Stimulated activated memory B cell treated with anti-CD40 and anti-IgM and Interleukin-4, amounts not matched to agents 10 μg/mL and 1 μg/mL and 100 μg/mL, for 72 hours (primary cell): ENCODE measurements around the gene ROMO1.
"Not testable (repeated sequence)": the region's sequence is repeated elsewhere in the genome, so short reads cannot be mapped to it uniquely, and the experiment has no call there.

Source experiments
- ATAC-seq: fragments of 150-1000 bp; cut with Tn5 transposase; 2 replicates; pipeline ENCODE4 v1.10.0; 2021
- H3K27ac Mint-ChIP-seq: one replicate; pipeline ENCODE4 v1.8.0; 2022; ENCODE audit warnings: mild to moderate bottlenecking, mixed read lengths
- H3K27me3 Mint-ChIP-seq: one replicate; pipeline ENCODE4 v1.8.0; 2022; ENCODE audit warnings: mixed read lengths
- H3K36me3 Mint-ChIP-seq: one replicate; pipeline ENCODE4 v1.8.0; 2022; ENCODE audit warnings: mixed read lengths
- H3K4me1 Mint-ChIP-seq: one replicate; pipeline ENCODE4 v1.8.0; 2022; ENCODE audit warnings: mixed read lengths
- H3K4me3 Mint-ChIP-seq: one replicate; pipeline ENCODE4 v1.8.0; 2022; ENCODE audit warnings: mild to moderate bottlenecking, moderate library complexity, mixed read lengths
- H3K9me3 Mint-ChIP-seq: one replicate; pipeline ENCODE4 v1.8.0; 2022; ENCODE audit warnings: mixed read lengths

ROMO1 gene

GRCh38 chr20:35714127-35714526, 14.9 kb downstream of the ROMO1 start:
- no peak for ATAC-seq
- no peak overlapping the region for H3K4me3 Mint-ChIP-seq
- no peaks in the 10 kb centered on the region for H3K9me3 Mint-ChIP-seq
- H3K27me3 Mint-ChIP-seq: no peaks in the 10 kb centered on the region
- H3K36me3 Mint-ChIP-seq: peaks cover 51% of the 10 kb centered on the region
- H3K27ac Mint-ChIP-seq: no peak overlapping the region
- H3K4me1 Mint-ChIP-seq: peaks cover 42% of the 10 kb centered on the region

- peak overlapping the region; percentile 19 for H3K27ac Mint-ChIP-seq
- no peak overlapping the region for H3K4me3 Mint-ChIP-seq
These were observed 16.4 kb downstream of the ROMO1 start for GRCh38 chr20:35715652-35716051.

GRCh38 chr20:35716330-35716729, 17.1 kb downstream of the ROMO1 start:
- H3K36me3 Mint-ChIP-seq: peaks cover 50% of the 10 kb centered on the region

More at GRCh38 chr20:35715652-35716051, 16.4 kb downstream of the ROMO1 start:
- Mint-ChIP-seq H3K27me3 (no peaks in the 10 kb centered on the region), H3K9me3 (no peaks in the 10 kb centered on the region), H3K36me3 (peaks cover 50% of the 10 kb centered on the region), H3K4me1 (peaks cover 40% of the 10 kb centered on the region)
- no peak for ATAC-seq

GRCh38 chr20:35718321-35718720, 19.1 kb downstream of the ROMO1 start:
- H3K4me3 Mint-ChIP-seq, H3K27me3 Mint-ChIP-seq, H3K27ac Mint-ChIP-seq, ATAC-seq, H3K9me3 Mint-ChIP-seq: not testable (repeated sequence)
- H3K36me3 Mint-ChIP-seq: peaks cover 61% of the 10 kb centered on the region
- H3K4me1 Mint-ChIP-seq: peaks cover 27% of the 10 kb centered on the region

More at GRCh38 chr20:35716330-35716729, 17.1 kb downstream of the ROMO1 start:
- H3K27ac Mint-ChIP-seq: no peak overlapping the region
- H3K9me3 Mint-ChIP-seq: no peaks in the 10 kb centered on the region
- H3K4me3 Mint-ChIP-seq: no peak overlapping the region
- no peaks in the 10 kb centered on the region for H3K27me3 Mint-ChIP-seq
- no peak for ATAC-seq
- peaks cover 33% of the 10 kb centered on the region for H3K4me1 Mint-ChIP-seq

GRCh38 chr20:35718972-35719635, 19.9 kb downstream of the ROMO1 start:
- Mint-ChIP-seq H3K4me1 (peaks cover 21% of the 10 kb centered on the region), H3K27ac (no peak overlapping the region), H3K9me3 (no peaks in the 10 kb centered on the region), H3K27me3 (no peaks in the 10 kb centered on the region), H3K36me3 (peaks cover 58% of the 10 kb centered on the region), H3K4me3 (no peak overlapping the region)
- ATAC-seq: no peak

GRCh38 chr20:35719717-35720116, 20.5 kb downstream of the ROMO1 start:
- Mint-ChIP-seq H3K27me3 (no peaks in the 10 kb centered on the region), H3K4me1 (peaks cover 17% of the 10 kb centered on the region), H3K9me3 (no peaks in the 10 kb centered on the region), H3K4me3 (no peak overlapping the region), H3K36me3 (peaks cover 61% of the 10 kb centered on the region), H3K27ac (no peak overlapping the region)
- no peak for ATAC-seq

GRCh38 chr20:35720165-35721123, 21.2 kb downstream of the ROMO1 start:
- H3K9me3 Mint-ChIP-seq: no peaks in the 10 kb centered on the region
- no peak for ATAC-seq
- H3K27me3 Mint-ChIP-seq: no peaks in the 10 kb centered on the region
- H3K4me3 Mint-ChIP-seq: no peak overlapping the region
- no peak overlapping the region for H3K27ac Mint-ChIP-seq
- peaks cover 12% of the 10 kb centered on the region for H3K4me1 Mint-ChIP-seq
- peaks cover 65% of the 10 kb centered on the region for H3K36me3 Mint-ChIP-seq

- no peak overlapping the region for H3K4me3 Mint-ChIP-seq
These were observed 22.0 kb downstream of the ROMO1 start for GRCh38 chr20:35721219-35721618.

GRCh38 chr20:35721621-35722020, 22.4 kb downstream of the ROMO1 start:
- H3K9me3 Mint-ChIP-seq: no peaks in the 10 kb centered on the region
- no peak for ATAC-seq
- peaks cover 6% of the 10 kb centered on the region for H3K4me1 Mint-ChIP-seq
- H3K36me3 Mint-ChIP-seq: peaks cover 62% of the 10 kb centered on the region
- no peak overlapping the region for H3K27ac Mint-ChIP-seq
- no peaks in the 10 kb centered on the region for H3K27me3 Mint-ChIP-seq
- H3K4me3 Mint-ChIP-seq: no peak overlapping the region

More at GRCh38 chr20:35721219-35721618, 22.0 kb downstream of the ROMO1 start:
- no peaks in the 10 kb centered on the region for H3K9me3 Mint-ChIP-seq
- no peaks in the 10 kb centered on the region for H3K27me3 Mint-ChIP-seq
- H3K4me1 Mint-ChIP-seq: peaks cover 6% of the 10 kb centered on the region
- peaks cover 61% of the 10 kb centered on the region for H3K36me3 Mint-ChIP-seq
- no peak overlapping the region for H3K27ac Mint-ChIP-seq
- no peak for ATAC-seq

GRCh38 chr20:35723275-35723639, 24.1 kb downstream of the ROMO1 start:
- H3K4me3 Mint-ChIP-seq, ATAC-seq, H3K9me3 Mint-ChIP-seq, H3K27me3 Mint-ChIP-seq, H3K27ac Mint-ChIP-seq, H3K4me1 Mint-ChIP-seq: not testable (repeated sequence)
- H3K36me3 Mint-ChIP-seq: peaks cover 61% of the 10 kb centered on the region

GRCh38 chr20:35723652-35724320, 24.6 kb downstream of the ROMO1 start:
- H3K27me3 Mint-ChIP-seq, ATAC-seq, H3K9me3 Mint-ChIP-seq, H3K27ac Mint-ChIP-seq, H3K4me3 Mint-ChIP-seq, H3K4me1 Mint-ChIP-seq: not testable (repeated sequence)
- peaks cover 59% of the 10 kb centered on the region for H3K36me3 Mint-ChIP-seq

GRCh38 chr20:35724321-35725230, 25.4 kb downstream of the ROMO1 start:
- no peak overlapping the region for H3K4me3 Mint-ChIP-seq
- no peak for ATAC-seq
- no peaks in the 10 kb centered on the region for H3K9me3 Mint-ChIP-seq
- H3K36me3 Mint-ChIP-seq: peaks cover 59% of the 10 kb centered on the region
- no peaks in the 10 kb centered on the region for H3K27me3 Mint-ChIP-seq
- H3K27ac Mint-ChIP-seq: no peak overlapping the region
- peaks cover 6% of the 10 kb centered on the region for H3K4me1 Mint-ChIP-seq

- Mint-ChIP-seq H3K9me3 (no peaks in the 10 kb centered on the region), H3K36me3 (peaks cover 50% of the 10 kb centered on the region), H3K4me3 (no peak overlapping the region), H3K4me1 (peaks cover 5% of the 10 kb centered on the region), H3K27me3 (no peaks in the 10 kb centered on the region), H3K27ac (no peak overlapping the region)
- ATAC-seq: no peak
These were observed 27.9 kb downstream of the ROMO1 start for GRCh38 chr20:35726842-35727711.
